A673 (cell line): ENCODE data around the gene MTHFD1L.

ENCODE experiments used
- EZH2 ChIP-seq: fragments of 200-600 bp; sonication (generic); IDR thresholded peaks from 2 replicates; pipeline ENCODE4 v1.6.1; 2017; ENCODE audit warnings: borderline replicate concordance, low read depth, mild to moderate bottlenecking, mixed read lengths, antibody characterized with exemption, low read length; ENCODE audit not compliant: poor library complexity, severe bottlenecking
- TF ChIP-seq, protein P1 (sequence below): fragments of 300-800, 200-600 bp; sonication (generic); conservative IDR thresholded peaks from 2 replicates; pipeline ENCODE4 v1.5.1; 2017; ENCODE audit warnings: low read depth, mild to moderate bottlenecking, antibody characterized with exemption, low read length, moderate library complexity, mixed read lengths

DNA sequence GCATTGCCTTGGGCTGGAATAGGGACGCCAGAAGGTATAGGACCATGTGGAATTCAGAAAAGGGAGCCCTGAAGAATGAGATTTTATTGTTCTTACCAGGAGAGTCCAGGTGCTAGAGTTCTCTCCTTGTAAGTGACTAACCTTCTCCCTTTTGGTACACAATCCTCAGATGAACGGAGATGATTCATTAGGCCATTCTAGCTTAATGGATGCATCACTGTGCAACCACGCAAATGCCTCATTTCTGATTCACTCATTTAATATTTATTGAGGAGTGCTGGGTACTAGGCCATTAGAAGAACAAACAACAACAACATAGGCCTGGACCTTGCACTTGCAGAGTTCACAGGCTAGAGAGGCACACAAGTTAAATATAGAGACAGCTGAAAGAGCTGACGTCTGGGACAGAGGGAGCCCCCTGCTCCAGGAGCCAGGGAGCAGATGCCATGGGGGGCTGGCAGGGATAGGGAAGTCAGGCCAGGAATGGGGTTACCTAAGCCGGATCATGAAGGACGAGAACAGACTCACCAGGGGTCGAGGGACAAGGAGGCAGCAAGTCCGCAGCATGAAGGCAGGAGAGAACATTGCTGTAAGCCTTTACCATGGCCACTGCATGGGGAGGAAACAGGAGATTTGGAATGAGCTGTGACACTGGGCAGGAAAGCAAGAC lies 194.7 kb downstream of the MTHFD1L start:
- no peak for TF ChIP-seq EZH2
- TF ChIP-seq, protein P1, sequence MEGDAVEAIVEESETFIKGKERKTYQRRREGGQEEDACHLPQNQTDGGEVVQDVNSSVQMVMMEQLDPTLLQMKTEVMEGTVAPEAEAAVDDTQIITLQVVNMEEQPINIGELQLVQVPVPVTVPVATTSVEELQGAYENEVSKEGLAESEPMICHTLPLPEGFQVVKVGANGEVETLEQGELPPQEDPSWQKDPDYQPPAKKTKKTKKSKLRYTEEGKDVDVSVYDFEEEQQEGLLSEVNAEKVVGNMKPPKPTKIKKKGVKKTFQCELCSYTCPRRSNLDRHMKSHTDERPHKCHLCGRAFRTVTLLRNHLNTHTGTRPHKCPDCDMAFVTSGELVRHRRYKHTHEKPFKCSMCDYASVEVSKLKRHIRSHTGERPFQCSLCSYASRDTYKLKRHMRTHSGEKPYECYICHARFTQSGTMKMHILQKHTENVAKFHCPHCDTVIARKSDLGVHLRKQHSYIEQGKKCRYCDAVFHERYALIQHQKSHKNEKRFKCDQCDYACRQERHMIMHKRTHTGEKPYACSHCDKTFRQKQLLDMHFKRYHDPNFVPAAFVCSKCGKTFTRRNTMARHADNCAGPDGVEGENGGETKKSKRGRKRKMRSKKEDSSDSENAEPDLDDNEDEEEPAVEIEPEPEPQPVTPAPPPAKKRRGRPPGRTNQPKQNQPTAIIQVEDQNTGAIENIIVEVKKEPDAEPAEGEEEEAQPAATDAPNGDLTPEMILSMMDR = no peak
